Measurements from ENCODE around the gene CDH8. TPM values are rescaled to one million over a fixed set of nuclear protein-coding genes. Genes with fewer than 3 reads are reported as not detected.

CDH8 gene
- total and polyA plus RNA-seq, 4 donors, result 0.09 TPM; not detected in 3

GRCh38 chr16:61823326-61823725 is 212.9 kb downstream of the CDH8 start (continued):
- TF ChIP-seq, protein P1, sequence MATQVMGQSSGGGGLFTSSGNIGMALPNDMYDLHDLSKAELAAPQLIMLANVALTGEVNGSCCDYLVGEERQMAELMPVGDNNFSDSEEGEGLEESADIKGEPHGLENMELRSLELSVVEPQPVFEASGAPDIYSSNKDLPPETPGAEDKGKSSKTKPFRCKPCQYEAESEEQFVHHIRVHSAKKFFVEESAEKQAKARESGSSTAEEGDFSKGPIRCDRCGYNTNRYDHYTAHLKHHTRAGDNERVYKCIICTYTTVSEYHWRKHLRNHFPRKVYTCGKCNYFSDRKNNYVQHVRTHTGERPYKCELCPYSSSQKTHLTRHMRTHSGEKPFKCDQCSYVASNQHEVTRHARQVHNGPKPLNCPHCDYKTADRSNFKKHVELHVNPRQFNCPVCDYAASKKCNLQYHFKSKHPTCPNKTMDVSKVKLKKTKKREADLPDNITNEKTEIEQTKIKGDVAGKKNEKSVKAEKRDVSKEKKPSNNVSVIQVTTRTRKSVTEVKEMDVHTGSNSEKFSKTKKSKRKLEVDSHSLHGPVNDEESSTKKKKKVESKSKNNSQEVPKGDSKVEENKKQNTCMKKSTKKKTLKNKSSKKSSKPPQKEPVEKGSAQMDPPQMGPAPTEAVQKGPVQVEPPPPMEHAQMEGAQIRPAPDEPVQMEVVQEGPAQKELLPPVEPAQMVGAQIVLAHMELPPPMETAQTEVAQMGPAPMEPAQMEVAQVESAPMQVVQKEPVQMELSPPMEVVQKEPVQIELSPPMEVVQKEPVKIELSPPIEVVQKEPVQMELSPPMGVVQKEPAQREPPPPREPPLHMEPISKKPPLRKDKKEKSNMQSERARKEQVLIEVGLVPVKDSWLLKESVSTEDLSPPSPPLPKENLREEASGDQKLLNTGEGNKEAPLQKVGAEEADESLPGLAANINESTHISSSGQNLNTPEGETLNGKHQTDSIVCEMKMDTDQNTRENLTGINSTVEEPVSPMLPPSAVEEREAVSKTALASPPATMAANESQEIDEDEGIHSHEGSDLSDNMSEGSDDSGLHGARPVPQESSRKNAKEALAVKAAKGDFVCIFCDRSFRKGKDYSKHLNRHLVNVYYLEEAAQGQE (IDR thresholded peaks at IDR 0.05), result no peak
- TF ChIP-seq FOXA1 (IDR thresholded peaks at IDR 0.05), result no peak

DNA sequence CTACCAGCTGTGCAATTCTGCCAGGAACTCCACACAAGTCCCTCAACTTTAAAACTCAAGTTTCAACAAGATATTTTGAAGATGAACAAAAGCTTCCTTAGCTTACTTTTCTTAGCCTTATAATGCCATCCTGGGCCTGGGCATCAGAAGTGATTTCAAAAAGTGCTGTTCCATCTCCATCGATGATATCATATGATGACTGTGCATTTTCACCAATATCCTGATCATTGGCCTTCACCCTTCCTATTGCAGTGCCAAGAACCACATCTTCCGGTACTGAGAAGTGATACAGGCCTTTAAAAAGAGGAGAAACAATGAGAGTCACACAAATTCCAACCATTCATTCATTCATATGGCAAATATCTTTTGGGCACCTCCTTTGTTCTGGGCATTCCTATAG is 215.4 kb downstream of the CDH8 start:
- WGBS, result 74% methylated on average over 2 of the region's 2 CpGs
- Histone ChIP-seq H3K9me3 (ENCODE audit: control insufficient read depth in 4 of 4, low read length in 3 of 4) (no peaks in the 10 kb centered on the region), H3K4me3 (ENCODE audit: low read depth in 1 of 3, low read length in 3 of 3) (no peak overlapping the region), H3K36me3 (ENCODE audit: control insufficient read depth in 4 of 4, insufficient read depth in 3 of 4, low read depth in 1 of 4, low read length in 3 of 4) (no peaks in the 10 kb centered on the region), H3K4me1 (ENCODE audit: control insufficient read depth in 4 of 4, insufficient read depth in 4 of 4, low read length in 3 of 4) (no peaks in the 10 kb centered on the region), H3K27me3 (ENCODE audit: control insufficient read depth in 4 of 4, insufficient read depth in 4 of 4, low read length in 3 of 4) (no peaks in the 10 kb centered on the region), H3K9ac (ENCODE audit: low read depth in 1 of 2, low read length in 2 of 2) (no peak overlapping the region), H3K27ac (ENCODE audit: low read depth in 1 of 2, low read length in 2 of 2) (no peak overlapping the region)
- DNase-seq (ENCODE audit: low spot score), result no peak
- no peak for TF ChIP-seq ATF3 (IDR thresholded peaks at IDR 0.05)
- no peak for TF ChIP-seq HNF4G (IDR thresholded peaks at IDR 0.05)
- TF ChIP-seq, protein P2, sequence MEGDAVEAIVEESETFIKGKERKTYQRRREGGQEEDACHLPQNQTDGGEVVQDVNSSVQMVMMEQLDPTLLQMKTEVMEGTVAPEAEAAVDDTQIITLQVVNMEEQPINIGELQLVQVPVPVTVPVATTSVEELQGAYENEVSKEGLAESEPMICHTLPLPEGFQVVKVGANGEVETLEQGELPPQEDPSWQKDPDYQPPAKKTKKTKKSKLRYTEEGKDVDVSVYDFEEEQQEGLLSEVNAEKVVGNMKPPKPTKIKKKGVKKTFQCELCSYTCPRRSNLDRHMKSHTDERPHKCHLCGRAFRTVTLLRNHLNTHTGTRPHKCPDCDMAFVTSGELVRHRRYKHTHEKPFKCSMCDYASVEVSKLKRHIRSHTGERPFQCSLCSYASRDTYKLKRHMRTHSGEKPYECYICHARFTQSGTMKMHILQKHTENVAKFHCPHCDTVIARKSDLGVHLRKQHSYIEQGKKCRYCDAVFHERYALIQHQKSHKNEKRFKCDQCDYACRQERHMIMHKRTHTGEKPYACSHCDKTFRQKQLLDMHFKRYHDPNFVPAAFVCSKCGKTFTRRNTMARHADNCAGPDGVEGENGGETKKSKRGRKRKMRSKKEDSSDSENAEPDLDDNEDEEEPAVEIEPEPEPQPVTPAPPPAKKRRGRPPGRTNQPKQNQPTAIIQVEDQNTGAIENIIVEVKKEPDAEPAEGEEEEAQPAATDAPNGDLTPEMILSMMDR (IDR thresholded peaks at IDR 0.05; ENCODE audit: low read depth, low read length, missing input control), result no peak
- TF ChIP-seq FOXA1 (IDR thresholded peaks at IDR 0.05), result no peak
- TF ChIP-seq NR2F2 (IDR thresholded peaks at IDR 0.05), result no peak

DNA sequence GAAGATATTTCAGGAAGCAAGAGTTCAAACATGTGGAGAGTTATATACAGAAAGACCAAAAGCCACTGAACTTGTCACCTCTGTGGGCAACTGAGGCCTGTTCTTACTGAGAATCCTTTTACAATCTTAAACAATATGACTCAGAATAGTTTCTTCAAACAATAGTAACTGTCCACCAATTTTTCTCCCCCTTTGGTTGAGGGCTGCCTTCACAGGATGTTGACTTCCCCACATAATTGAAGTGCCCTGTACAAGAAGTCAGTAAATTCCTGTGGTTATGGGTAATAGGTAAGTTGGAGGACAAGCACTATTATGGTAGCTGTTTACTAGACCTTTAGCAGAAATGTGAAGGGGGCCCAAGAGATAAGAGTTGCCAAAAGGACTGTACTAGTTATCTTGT is 215.8 kb downstream of the CDH8 start:
- Histone ChIP-seq H3K4me3 (ENCODE audit: low read depth in 1 of 3, low read length in 3 of 3) (no peak overlapping the region), H3K4me1 (ENCODE audit: control insufficient read depth in 4 of 4, insufficient read depth in 4 of 4, low read length in 3 of 4) (no peaks in the 10 kb centered on the region), H3K9ac (ENCODE audit: low read depth in 1 of 2, low read length in 2 of 2) (no peak overlapping the region), H3K9me3 (ENCODE audit: control insufficient read depth in 4 of 4, low read length in 3 of 4) (no peaks in the 10 kb centered on the region), H3K27ac (ENCODE audit: low read depth in 1 of 2, low read length in 2 of 2) (no peak overlapping the region), H3K36me3 (ENCODE audit: control insufficient read depth in 4 of 4, insufficient read depth in 3 of 4, low read depth in 1 of 4, low read length in 3 of 4) (no peaks in the 10 kb centered on the region), H3K27me3 (ENCODE audit: control insufficient read depth in 4 of 4, insufficient read depth in 4 of 4, low read length in 3 of 4) (no peaks in the 10 kb centered on the region)
- no peak for DNase-seq (ENCODE audit: low spot score)
- TF ChIP-seq SP1 (IDR thresholded peaks at IDR 0.05), result no peak
- no peak for TF ChIP-seq RAD21 (IDR thresholded peaks at IDR 0.05)
- TF ChIP-seq RXRA (IDR thresholded peaks at IDR 0.05), result no peak
- no peak for TF ChIP-seq FOXA2 (IDR thresholded peaks at IDR 0.05)
- TF ChIP-seq, protein P2 (IDR thresholded peaks at IDR 0.05; ENCODE audit: low read depth, low read length, missing input control), result no peak
- TF ChIP-seq NR2F2 (IDR thresholded peaks at IDR 0.05), result no peak
- no peak for TF ChIP-seq ZBTB33 (IDR thresholded peaks at IDR 0.05)
- TF ChIP-seq FOXA1 (IDR thresholded peaks at IDR 0.05), result no peak
- TF ChIP-seq JUND (IDR thresholded peaks at IDR 0.05), result no peak
- no peak for TF ChIP-seq TAF1 (conservative IDR thresholded peaks at IDR 0.05)
